ENCODE measurements around the gene TAF9.
"Not testable (repeated sequence)": the region's sequence is repeated elsewhere in the genome, so short reads cannot be mapped to it uniquely, and the experiment has no call there.

TAF9 gene, protein sequence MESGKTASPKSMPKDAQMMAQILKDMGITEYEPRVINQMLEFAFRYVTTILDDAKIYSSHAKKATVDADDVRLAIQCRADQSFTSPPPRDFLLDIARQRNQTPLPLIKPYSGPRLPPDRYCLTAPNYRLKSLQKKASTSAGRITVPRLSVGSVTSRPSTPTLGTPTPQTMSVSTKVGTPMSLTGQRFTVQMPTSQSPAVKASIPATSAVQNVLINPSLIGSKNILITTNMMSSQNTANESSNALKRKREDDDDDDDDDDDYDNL

DNA sequence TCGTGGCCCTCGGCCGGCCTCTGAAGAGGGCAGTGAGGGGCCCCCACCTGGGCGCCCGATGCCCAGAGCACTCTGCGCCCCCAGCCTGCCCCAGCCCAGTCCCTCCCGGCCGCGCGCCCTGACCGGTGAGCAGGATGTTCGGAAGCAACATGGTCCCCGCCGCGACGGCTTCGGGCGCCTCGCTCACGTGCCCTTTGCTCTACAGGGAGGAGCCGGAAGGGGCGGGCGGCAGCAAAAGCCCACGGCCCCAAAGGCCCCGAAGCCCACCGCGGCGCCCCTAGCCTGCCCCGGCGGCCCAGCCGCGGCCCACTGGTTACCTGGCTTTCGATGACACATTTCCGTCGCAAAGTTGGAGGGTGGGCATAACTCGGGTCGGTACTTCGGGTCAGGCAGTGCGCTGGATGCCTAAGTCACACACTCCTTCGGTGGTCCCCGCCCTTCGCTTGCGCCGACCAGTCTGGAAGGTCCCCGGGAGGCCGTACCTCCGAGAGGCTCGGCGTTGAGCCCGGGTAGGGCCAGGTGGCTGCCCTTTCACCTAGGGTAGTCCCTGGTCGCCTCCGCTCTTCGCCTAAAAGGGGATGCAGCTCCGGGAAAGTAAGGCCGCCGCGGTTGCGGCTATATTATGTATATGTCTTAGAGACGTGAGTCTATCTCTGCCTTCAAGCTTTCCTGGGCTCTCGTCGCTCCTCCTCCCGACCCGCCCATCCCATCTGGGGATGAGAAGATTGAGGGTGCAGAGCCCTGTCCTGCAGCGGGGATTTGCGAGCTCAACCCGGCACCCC is at the start of gene TAF9, which contains the start of the genes AK6 and RAD17:
TAF9 (minus strand) TSS at position 181 of the 782 bp plus-strand sequence. CDS start 3,783 bp downstream, outside the sequence.
AK6 (minus strand) TSS at position 181 of the 782 bp plus-strand sequence; CDS start at position 151, 30 bp downstream.
RAD17 (plus strand) TSS at position 479 of the 782 bp plus-strand sequence. CDS start 2,391 bp downstream, outside the sequence.
- intact Hi-C loops (cut with DNase I) = loop anchor here (5.0 to 10.0 kb wide), 2 partner anchors 132 to 275 kb away; partner anchors contain the start of gene SLC30A5
- peak; percentile 91 to 98 (median 95) for DNase-seq

DNA sequence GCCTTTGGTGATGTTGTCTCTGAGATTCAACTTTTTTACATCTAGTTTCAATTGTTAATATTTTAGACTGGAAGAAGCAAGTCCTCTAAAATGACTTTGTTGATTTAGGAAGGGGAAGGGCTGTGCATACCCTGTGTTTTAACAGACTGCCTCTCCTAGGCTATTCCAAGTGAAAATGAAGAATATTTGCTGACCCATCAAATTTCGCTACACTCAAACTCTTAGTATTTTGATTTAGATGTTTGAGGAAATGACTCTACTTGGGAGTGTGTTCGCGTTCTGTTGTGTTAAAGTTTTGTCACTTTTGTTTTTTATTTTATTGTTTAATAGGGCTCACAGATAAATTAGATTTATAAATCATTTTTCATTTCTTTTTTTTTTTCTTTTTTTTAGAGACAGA is 49.2 kb upstream of the TAF9 start:
- no peak for DNase-seq
- intact Hi-C loops (cut with DNase I) = no loop called here

DNA sequence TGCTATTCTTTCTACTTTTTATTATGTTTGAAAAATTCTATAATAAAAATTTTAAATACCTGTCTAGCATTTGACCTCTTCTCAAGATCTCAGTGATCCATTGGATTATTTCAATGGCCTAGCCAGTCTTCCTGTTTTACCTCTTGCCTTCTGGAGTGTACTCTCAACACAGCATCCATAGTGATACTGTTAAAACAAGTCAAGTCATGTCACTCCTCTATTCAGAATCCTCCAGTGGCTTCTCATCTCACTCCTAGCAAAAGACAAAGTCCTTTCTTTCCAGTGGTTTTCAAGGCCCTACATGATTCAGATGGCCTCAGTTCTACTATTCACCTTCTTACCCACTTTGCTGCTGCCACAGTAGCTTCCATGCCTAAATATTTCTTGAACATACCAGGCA is 47.4 kb upstream of the TAF9 start:
- DNase-seq = no peak
- intact Hi-C loops (cut with DNase I) = no loop called here

DNA sequence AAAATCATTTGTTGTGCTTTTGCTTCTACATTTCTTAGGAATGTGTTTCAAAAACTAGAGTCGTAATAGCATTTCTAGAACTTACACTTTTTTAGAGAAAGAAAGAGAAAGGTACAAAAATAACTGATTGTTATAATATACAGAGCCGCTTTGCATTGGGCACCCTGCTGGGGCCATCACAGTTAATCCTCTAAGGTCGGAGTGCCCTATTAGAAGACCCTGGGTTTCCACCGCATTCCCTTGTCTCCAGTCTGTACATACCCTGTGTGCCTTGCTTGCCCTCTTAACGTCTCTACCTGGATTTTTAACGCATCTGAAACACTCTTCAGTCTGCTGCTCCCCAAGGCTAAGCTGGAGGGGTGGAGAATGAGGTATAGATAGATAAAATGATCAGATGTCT is 46.9 kb upstream of the TAF9 start:
- DNase-seq = no peak
- intact Hi-C loops (cut with DNase I) = no loop called here

DNA sequence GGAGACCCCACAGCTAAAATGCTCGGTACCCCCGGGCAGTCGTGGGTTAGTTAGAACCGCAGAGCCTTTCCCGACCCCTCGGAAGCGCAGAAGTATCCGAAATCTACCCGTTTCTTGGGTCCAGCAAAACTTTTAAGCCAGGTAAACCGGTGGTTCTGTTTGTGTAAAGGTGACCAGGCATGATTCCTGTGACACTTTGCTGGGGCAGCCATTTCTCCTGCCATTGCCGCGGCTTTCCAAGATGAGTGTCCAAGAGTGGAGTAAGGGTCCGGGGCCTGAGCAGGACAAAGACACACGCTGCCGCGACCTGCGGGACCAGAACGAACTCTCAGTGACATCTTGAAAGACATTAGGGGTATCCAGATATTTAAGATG is 46.3 kb upstream of the TAF9 start:
- peak in 1 of 42 donors; percentile 3 for DNase-seq
- intact Hi-C loops (cut with DNase I) = no loop called here

DNA sequence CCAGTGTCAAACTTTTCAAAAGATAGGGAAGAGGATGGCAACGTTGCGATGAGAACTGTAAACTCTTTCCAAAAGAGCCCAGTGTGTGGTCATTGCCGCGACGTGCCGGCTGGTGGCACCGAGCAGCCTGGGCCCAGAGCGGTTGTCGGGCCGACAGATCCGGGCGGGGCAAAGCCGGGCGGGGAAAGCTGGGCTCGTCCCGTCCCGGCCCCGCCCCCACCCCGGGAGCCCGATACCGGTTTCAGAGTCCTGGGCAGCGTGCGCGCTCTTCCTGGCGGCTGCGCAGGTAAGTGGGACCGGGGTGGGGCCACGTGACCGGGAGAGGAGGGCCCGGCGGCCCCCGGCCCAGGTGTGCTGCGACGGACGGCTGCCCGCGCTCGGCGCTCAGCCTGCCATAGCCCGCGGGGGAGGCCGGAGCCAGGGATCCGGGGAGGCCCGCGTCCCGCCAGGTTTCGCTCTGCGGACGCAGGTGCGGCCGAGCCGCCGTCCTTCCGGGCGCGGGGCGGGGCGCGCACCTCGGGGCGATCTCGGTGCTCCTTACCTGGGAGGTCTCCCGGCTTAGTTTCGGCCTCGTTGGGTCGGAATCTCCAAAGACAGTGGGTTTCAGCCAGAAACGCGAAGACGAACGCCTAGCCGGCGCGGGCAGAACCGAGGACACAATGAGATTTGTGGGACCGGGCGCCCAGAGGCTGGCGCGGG is 45.7 kb upstream of the TAF9 start, which contains the start of gene MARVELD2:
MARVELD2 (plus strand) TSS at position 232 of the 699 bp plus-strand sequence. CDS start 4,270 bp downstream, outside the sequence.
- DNase-seq = peak; percentile 7 to 75 (median 42)
- intact Hi-C loops (cut with DNase I) = no loop called here

DNA sequence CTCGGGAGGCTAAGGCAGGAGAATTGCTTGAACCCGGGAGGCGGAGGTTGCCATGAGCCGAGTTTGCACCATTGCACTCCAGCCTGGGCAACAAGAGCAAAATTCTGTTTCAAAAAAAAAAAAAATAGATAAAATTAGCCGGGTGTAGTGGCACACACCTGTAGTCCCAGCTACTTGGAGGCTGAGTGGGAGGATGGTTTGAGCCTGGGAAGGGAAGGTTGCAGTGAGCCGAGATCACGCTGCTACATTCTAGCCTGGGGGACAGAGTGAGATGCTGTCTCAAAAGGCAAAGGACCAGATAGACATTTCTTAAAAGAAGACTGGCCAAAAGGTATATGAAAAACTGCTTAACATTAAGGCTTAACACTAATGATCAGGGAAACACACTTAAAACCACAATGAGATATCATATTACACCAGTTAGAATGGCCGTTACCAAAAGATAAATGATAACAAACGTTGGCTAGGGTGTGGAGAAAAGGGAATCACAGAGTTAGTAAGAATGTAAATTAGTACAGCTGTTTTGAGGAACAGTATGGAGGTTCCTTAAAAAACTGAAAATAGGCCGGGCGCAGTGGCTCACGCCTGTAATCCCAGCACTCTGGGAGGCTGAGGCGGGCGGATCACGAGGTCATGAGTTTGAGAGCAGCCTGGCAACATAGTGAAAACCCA is 35.5 kb upstream of the TAF9 start:
- DNase-seq = no peak
- intact Hi-C loops (cut with DNase I) = no loop called here

DNA sequence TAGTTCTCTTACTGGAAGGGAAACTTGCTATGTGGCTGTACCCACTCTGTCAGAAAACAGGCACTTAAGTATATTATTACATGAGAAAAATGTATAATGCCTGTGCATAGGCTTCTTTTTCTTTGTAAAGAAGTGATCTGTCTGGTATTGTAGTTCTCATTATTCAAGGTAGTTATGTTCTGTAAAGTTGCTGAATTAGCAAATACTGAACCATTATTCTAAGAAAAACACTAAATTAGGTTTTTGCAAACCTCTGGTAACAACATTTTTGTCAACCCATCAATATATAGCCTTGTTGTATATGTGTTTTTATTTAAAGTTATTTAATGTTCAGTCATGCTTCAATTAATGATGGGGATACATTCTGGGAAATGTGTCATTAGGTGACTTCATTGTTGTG is 9.1 kb upstream of the TAF9 start:
- no peak for DNase-seq
- intact Hi-C loops (cut with DNase I) = no loop called here

DNA sequence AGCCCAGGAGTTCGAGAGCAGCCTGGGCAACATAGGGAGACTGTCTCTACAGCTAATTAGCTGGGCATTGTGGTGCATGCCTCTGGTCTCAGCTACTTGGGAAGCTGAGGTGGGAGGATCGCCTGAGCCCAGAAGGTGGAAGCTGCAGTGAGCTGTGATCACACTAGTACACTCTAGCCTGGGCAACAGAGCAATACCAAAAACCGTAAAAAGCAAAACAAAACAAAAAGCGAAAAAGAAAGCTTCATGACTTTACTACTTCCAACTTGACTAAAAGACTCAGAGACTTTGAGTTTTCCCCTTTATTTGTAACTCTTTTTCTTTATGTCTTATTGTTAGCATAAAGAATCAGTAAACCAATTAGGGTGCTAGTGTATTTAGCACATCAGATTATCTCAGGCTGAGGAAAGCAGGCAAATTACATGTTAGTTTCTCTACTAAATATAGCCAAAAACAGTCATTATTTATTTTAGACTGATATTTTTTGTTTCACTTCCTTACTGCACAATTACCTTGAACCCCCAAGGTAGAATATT is 5.7 kb upstream of the TAF9 start:
- no peak for DNase-seq
- intact Hi-C loops (cut with DNase I) = no loop called here

DNA sequence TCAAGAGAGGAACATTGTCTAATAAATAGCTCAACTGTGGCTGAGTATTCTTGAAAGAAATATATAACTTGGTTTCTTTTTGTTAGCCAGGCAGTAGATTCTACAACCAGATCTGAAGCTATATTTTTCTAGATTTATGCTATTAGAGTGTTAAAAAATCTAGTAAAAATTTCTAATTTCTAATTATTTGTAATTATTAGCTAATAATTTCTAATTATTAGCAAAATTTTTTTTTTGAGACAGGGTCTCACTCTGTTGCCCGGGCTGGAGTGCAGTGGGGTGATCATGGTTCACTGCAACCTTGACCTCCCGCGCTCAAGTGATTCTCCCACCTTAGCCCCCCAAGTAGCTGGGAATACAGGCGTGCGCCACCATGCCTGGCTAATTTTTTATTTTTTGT is 3.1 kb upstream of the TAF9 start:
- intact Hi-C loops (cut with DNase I) = no loop called here
- no peak for DNase-seq

DNA sequence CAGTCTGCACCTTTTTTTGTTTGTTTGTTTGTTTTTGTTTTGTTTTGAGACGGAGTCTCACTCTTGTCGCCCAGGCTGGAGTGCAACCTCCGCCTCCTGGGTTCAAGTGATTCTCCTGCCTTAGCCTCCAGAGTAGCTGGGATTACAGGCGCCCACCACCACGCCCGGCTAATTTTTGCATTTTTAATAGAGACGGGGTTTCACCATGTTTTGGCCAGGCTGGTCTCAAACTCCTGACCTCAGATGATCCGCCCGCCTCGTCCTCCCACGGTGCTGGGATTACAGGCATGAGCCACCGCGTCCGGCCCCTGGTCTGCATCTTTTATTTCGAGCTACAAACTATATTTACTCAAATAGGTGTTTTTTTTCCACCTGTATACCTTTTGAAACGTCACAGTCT is 1.0 kb upstream of the TAF9 start:
- intact Hi-C loops (cut with DNase I); DNase-seq: not testable (repeated sequence)

DNA sequence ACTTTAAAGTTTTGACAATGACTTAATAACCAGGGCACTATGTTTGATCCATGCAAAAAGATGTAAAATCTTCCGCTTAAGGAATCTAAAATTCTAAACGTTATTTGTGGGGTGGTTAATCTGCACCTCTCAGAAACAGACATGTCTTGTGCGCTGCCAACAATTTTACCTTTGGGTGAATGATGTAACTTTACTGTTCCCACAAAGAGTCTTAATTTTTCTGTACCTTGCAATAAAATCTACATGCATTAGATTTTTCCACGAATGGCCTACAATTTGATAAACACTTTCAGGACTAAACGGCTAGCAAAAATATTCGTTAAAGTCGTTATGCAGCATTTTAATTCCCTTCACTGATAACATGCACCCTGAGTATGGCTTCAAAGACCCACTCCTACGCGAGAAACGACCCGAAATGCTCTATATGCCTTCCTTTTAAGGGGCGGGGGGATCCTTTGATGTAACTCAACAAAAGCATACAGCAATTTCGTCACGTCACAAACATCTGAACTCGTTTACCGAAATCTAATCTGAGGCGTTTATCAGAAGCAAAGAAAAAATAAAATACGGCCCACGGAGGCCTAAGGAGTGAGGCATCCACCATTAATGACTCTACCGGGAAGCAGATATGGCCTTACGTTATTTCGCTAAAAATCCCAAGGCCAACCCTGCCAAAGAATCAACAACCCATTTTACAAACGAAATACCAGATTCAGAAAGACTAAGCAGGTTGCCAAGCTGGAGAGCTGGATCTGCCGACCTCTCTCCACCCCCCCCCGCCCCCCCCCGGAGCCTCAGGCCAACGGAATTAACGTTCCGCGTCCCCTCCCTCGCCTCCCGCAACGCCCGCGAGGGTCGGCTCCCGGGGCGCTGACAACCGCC is 621 bp downstream of the TAF9 start:
- intact Hi-C loops (cut with DNase I) = loop anchor here (5.0 to 10.0 kb wide), 2 partner anchors 131 to 274 kb away; partner anchors contain the start of gene SLC30A5
- DNase-seq = peak in 2 of 42 donors; percentile 1 to 6

DNA sequence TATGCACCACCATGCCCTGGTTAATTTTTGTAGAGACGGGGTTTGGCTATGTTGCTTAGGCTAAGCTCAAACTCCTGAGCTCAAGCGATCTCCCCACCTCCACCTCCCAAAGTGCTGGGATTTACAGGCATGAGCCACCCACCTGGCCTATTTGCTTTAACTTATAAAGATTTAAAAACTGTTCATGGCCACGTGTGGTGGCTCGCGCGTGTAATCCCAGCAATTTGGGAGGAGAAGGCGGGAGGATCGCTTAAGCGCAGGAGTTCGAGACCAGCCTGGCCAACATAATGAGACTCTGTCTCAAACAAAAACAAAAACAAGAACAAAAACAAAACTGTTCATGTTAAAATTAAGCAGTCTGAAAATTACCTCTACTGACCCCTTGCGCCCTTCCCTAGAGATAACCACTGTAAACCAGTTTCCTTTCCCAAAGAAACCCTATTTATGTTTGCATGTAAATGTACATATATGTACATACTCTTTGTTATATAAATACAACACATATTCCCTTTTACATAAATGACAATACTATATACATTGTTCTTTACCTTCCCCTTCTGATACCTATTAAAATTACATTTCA is 1.5 kb downstream of the TAF9 start:
- peak in 2 of 42 donors; percentile 9 to 11 for DNase-seq
- intact Hi-C loops (cut with DNase I) = loop anchor here (5.0 to 10.0 kb wide), 2 partner anchors 130 to 273 kb away; partner anchors contain the start of gene SLC30A5

DNA sequence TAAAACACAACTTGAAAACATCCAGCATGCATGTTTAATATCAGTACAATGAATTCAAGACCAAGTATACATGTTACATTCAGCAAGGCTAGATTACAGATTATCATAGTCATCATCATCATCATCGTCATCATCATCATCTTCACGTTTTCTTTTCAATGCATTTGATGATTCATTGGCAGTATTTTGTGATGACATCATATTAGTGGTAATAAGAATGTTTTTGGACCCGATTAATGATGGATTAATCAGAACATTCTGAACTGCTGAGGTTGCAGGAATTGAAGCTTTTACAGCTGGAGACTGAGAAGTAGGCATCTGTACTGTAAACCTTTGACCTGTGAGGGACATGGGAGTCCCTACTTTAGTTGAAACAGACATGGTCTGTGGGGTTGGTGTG is 4.5 kb downstream of the TAF9 start:
- no peak for DNase-seq
- intact Hi-C loops (cut with DNase I) = loop anchor here (5.0 to 10.0 kb wide), 2 partner anchors 128 to 270 kb away; partner anchors contain the start of gene SLC30A5

DNA sequence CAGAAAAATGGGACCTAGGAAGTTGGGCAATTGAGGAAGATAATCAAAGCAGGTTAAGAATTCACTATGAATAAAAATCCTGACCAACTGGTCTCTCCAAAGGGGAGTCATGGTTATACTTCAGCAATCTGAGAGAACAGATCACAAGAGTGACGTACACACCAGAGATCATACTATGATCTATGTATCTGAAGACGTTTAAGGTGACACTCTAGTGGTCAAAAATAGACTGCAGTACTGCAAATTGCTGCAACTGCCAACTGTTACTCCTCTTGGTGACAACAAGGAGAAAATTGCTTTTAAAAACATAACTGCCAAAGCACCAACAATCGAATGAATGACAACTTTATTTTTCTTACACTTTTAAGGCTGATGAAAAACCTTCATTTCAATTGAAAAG is 4.9 kb downstream of the TAF9 start:
- DNase-seq = no peak
- intact Hi-C loops (cut with DNase I) = loop anchor here (10.0 kb wide), 1 partner anchor 270 kb away; the partner anchor contains the start of gene SLC30A5

DNA sequence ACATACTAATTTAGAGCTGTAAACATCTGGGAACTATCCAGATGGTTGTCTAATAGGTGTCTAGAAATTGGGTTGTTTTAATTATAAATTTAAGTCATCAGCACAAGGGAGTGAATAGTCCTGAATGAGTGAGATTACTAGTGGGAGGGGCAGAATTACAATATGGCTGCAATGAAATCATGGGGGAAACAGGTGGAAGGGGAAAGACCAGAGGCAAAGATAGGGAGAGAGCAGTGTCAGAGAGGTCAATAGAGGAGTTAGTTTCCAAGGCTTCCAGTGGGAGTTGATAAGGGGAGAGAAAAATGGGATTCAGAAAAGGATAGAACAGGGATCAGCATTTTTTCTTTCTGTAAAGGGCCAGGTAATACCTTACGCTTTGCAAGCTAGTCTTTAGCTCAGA is 8.9 kb downstream of the TAF9 start:
- no peak for DNase-seq
- intact Hi-C loops (cut with DNase I) = loop anchor here (10.0 kb wide), 1 partner anchor 266 kb away; the partner anchor contains the start of gene SLC30A5

DNA sequence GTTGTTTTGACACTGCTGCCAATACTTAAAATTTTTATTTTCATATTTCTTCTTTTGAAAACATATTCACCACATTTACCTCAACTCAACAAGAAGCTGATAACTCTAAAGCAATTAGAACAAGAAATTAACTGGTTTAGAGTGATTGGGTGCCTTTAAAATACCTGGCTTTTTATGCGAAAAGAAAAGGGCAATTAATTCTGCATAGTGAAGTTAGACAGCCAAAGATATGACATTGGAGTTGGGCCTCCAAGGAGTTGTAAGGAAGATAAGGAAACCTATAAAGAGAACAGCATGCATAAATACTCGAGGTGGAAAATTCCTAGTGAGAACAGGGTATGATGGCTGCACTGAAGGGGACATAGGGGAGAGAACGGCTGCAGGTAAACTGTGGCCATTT is 9.6 kb downstream of the TAF9 start:
- DNase-seq = no peak
- intact Hi-C loops (cut with DNase I) = loop anchor here (10.0 kb wide), 1 partner anchor 265 kb away; the partner anchor contains the start of gene SLC30A5

All from head of caudate nucleus (tissue), 42 donors.